ENCODE measurements around the gene FOXF2.
"Not testable (repeated sequence)": the region's sequence is repeated elsewhere in the genome, so short reads cannot be mapped to it uniquely, and the experiment has no call there.

- not testable (repeated sequence) for TF ChIP-seq POLR2A (IDR thresholded peaks at IDR 0.05)
- TF ChIP-seq, protein P1, sequence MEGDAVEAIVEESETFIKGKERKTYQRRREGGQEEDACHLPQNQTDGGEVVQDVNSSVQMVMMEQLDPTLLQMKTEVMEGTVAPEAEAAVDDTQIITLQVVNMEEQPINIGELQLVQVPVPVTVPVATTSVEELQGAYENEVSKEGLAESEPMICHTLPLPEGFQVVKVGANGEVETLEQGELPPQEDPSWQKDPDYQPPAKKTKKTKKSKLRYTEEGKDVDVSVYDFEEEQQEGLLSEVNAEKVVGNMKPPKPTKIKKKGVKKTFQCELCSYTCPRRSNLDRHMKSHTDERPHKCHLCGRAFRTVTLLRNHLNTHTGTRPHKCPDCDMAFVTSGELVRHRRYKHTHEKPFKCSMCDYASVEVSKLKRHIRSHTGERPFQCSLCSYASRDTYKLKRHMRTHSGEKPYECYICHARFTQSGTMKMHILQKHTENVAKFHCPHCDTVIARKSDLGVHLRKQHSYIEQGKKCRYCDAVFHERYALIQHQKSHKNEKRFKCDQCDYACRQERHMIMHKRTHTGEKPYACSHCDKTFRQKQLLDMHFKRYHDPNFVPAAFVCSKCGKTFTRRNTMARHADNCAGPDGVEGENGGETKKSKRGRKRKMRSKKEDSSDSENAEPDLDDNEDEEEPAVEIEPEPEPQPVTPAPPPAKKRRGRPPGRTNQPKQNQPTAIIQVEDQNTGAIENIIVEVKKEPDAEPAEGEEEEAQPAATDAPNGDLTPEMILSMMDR (IDR thresholded peaks at IDR 0.05): not testable (repeated sequence)
These were observed 34.3 kb upstream of the FOXF2 start for GRCh38 chr6:1355068-1355467.

All from esophagus squamous epithelium (tissue), 4 donors.